ENCODE measurements around the gene RDH16. TPM values are rescaled to one million over a fixed set of nuclear protein-coding genes. Genes with fewer than 3 reads are reported as not detected.
A peak's percentile ranks its signal among the peaks of the same experiment; 100 is the strongest.
"Not testable (repeated sequence)": the region's sequence is repeated elsewhere in the genome, so short reads cannot be mapped to it uniquely, and the experiment has no call there.

The RDH16 gene
- total RNA-seq, 2 donors from 2014 or later = 0.18 to 0.28 TPM

DNA sequence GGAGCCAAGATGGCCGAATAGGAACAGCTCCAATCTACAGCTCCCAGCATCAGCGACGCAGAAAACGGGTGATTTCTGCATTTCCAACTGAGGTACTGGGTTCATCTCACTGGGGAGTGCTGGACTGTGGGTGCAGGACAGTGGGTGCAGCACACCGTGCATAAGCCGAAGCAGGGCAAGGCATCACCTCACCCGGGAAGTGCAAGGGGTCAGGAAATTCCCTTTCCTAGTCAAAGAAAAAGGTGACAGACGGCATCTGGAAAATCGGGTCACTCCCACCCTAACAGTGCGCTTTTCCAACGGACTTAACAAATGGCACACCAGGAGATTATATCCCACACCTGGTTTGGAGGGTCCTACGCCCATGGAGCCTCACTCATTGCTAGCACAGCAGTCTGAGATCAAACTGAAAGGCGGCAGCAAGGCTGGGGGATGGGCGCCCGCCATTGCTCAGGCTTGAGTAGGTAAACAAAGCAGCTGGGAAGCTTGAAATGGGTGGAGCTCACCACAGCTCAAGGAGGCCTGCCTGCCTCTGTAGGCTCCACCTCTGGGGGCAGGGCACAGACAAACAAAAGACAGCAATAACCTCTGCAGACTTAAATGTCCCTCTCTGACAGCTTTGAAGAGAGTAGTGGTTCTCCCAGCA is 8.7 kb upstream of the RDH16 start:
- DNase-seq = peak in 1 of 2 donors; percentile 28
- intact Hi-C loops (cut with DNase I, micrococcal nuclease); ATAC-seq: not testable (repeated sequence)

DNA sequence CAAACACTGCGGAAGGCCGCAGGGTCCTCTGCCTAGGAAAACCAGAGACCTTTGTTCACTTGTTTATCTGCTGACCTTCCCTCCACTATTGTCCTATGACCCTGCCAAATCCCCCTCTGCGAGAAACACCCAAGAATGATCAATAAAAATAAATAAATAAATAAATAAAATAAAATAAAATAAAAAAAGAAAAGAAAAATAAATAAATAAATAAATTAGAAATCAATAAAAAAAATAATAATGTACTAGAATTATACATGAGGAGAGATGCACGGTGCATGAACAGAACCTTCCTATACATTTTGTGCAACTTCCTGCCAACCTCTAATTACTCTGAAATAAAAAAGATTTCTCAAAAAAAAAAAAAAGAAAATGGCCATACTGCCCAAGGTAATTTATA is 7.7 kb upstream of the RDH16 start:
- intact Hi-C loops (cut with DNase I, micrococcal nuclease); ATAC-seq; DNase-seq: not testable (repeated sequence)

DNA sequence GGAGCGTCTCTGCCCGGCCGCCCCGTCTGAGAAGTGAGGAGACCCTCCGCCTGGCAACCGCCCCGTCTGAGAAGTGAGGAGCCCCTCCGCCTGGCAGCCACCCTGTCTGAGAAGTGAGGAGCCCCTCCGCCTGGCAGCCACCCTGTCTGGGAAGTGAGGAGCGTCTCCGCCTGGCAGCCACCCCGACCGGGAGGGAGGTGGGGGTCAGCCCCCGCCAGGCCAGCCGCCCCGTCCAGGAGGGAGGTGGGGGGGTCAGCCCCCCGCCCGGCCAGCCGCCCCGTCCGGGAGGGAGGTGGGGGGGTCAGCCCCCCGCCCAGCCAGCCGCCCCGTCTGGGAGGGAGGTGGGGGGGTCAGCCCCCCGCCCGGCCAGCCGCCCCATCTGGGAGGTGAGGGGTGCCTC is 6.1 kb upstream of the RDH16 start:
- DNase-seq; intact Hi-C loops (cut with DNase I, micrococcal nuclease); ATAC-seq: not testable (repeated sequence)

DNA sequence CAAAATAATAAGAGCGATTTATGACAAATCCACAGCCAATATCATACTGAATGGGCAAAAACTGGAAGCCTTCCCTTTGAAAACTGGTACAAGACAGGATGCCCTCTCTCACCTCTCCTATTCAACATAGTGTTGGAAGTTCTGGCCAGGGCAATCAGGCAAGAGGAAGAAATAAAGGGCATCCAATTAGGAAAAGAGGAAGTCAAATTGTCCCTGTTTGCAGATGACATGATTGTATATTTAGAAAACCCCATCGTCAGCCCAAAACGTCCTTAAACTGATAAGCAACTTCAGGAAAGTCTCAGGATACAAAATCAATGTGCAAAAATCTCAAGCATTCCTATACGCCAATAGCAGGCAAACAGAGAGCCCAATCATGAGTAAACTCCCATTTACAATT is 4.8 kb upstream of the RDH16 start:
- intact Hi-C loops (cut with DNase I, micrococcal nuclease); ATAC-seq: not testable (repeated sequence)

DNA sequence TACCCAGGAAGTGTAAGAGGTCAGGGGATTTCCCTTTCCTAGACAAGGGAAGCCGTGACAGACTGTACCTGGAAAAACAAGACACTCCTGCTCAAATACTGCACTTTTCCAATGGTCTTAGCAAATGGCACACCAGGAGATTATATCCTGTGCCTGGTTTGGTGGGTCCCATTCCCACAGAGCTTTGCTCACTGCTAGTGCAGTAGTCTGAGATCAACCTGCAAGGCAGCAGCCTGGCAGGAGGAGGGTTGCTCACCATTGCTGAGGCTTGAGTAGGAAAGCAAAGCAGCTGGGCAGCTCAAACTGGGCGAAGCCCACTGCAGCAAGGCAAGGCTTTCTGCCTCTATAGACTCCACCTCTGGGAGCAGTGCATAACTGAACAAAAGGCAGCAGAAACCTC is 1.0 kb upstream of the RDH16 start:
- intact Hi-C loops (cut with DNase I, micrococcal nuclease) = no loop called here
- DNase-seq (no peak), ATAC-seq (no peak)

More for the DNA sequence above, 4.8 kb upstream of the RDH16 start:
- not testable (repeated sequence) for DNase-seq

DNA sequence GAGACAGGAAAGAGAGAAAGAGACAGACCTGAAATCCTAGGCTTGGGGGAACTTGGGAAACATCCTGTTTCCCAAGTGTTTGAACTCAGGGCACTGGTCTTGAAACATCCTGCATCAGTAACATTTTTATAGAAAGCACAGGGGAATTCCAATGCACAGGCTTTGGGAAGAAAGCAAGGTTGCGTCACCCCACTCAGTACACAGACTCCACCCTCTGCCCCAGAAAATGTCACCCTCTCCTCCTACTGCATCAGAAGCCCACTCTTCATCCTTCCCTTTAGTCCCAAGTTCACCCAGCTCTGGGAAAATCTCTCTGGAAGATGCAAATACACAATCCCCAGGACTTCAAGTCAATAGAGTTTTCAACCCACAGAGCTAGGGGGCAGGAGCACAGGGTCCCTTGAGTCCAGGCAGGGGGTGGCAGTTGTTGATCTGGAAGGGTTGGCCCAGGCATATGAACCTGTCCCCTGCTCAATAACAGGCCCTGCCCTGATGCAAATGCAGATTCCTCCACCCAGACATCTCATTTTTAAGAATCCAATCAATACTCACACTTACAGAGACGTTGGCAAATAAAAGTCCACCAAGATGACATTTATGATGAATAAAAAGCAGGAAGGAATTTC is 1.7 kb downstream of the RDH16 start:
- intact Hi-C loops (cut with DNase I, micrococcal nuclease) = no loop called here
- ATAC-seq (no peak), DNase-seq (no peak)

DNA sequence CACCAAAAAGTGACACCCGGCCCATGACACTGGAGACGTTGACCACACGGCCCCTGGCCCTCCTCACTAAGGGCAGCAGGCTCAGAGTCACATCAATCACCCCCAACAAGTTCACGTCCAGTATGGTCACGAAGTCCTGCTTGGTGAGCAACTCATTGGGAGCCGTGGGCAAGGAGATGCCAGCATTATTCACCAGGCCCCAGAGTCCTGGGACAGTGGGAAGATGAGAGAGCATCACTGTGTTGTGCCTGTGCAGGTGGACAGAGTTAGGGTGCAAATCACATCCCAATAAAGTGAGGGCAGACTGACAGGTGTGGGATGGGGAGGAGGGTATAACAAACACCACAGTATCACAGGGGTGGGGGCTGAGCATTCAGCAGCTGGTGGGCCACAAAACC is 2.5 kb downstream of the RDH16 start:
- ATAC-seq = no peak
- intact Hi-C loops (cut with DNase I, micrococcal nuclease) = no loop called here

DNA sequence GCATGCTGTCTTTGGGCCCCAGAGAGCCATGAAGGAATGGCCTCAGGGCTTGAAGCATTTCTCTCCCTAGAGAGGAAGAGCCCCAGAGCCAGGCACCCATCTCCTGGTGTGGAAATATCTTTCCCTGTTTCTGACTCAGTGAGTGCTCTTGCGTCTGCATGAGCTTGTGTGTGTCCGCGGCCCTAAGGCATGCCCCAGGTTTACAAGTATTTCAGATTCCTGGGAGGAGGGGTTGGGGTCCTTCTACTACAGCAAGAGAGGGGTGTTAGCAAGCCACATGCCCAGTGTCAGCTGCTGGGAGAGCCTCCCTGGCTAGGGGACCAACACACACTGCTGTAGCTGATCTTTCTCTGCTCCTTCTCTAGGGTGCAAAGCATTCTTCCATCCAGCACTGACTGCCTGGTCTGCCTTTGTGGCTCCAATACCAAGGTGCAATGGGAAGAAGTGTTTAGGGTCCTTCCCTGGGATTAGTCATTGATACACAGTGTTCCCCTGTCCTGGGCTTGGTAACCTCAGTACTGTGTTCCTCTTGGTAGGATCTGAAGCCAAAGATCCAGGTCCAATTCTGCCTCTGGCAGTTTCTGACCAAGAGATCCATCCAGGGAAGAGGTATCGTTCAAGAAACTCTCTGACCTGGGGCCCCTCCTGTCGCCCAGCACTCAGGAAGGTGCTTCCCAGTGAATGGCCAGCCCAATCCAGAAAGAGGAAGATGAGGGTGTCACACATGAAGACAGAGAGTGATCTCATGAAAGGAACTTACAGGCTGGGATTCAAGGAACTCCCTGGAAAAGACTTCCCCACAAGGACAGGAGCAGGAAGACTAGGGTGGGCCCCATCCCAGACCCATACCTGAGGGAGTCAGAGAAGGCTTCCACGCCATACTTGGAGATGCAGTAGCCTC is 3.1 kb downstream of the RDH16 start:
- intact Hi-C loops (cut with DNase I, micrococcal nuclease) = no loop called here
- ATAC-seq = no peak
- DNase-seq = no peak

More for the DNA sequence above, 2.5 kb downstream of the RDH16 start:
- no peak for DNase-seq

DNA sequence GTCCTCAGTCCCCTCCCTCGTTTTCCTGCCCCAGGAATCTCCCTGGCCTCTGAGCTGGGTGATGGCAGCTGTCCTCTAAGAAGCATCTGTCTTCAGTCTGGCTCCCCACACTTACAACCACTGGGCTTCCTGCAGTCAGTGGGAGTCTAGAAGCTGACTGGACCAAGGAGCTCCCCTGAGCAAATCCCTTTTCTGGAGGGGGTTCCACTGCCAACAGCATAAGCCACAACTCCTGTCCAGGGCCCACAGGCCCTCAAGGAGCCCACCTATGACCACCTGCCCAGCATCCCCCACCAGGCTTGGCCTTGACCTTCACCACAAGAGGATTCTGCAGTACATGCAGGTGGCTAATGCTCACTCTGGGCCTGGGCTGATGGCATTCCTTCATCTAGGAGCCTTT is 4.1 kb downstream of the RDH16 start:
- ATAC-seq (no peak), DNase-seq (no peak)
- intact Hi-C loops (cut with DNase I, micrococcal nuclease) = no loop called here

DNA sequence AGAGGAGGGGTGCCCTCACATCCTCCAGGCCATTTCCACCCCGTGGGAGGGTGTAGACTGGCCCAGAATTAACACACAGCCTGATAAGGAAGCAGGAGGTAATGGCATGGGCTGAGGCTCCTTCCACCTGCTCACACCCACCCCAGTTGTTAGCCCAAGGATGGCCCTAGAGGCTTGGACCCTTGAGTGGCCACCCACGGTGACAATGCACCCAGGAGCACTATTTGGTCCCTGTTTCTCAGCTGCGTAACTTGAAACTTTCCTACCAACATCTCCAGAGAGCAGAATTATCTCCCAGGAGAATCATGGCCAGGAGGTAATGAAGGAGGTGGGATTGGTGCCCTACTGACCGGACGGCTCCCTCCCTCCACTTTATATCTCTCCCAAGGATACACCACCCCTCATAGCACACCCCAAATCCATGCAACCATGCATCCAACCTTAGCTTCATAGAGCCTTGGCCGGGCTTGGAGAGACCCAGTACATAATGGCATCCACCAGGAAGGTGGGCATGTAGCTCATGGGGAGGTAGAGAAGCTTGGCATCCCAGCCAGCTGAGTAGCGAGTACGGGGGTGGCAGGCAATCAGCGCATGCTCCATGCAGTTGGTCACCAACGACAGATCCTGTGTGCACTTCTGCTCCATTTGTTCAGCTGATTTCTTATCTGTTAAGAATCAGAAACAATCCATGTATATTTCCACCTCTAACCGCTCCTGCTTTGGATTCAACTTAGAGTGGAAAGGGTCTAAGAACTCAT is 5.6 kb downstream of the RDH16 start:
- ATAC-seq (no peak), DNase-seq (no peak)
- intact Hi-C loops (cut with DNase I, micrococcal nuclease) = no loop called here

DNA sequence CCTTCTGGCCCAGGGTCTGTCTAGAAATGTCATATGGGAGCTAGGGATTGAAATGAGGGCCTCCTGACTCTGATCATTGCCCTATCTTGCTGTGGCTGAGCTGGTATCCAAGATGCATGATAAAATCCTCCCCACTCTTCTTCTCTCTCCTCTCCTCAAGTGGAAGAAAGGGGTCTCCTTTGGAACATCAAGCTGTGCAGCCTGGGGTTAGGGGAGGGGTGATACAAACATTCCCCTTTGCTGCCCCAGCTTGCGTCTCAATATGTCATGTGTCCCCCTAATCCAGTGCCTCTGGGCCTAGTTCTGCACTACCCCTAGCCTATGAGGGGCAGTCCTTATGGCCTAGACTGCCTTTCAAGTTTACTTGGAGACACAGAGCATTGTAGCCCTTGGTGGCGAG is 8.5 kb downstream of the RDH16 start:
- ATAC-seq = no peak
- intact Hi-C loops (cut with DNase I, micrococcal nuclease) = no loop called here
- DNase-seq = no peak

DNA sequence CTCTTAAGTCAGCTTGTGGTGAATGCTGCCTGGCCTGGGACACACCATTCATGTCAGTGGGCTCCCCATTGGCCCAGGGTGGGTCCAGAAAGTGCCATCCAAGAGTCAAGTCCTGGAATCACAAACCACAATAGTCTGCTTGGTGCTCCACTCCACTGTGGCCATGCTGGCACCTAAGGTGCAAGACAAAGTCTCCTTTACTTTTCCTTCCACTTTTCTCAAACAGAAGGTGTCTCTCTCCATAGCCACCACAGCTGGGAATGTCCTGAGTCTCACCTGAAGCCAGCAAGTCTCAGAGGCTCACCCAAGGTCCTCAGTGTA is 9.0 kb downstream of the RDH16 start:
- DNase-seq = no peak
- ATAC-seq = no peak
- intact Hi-C loops (cut with DNase I, micrococcal nuclease) = no loop called here

DNA sequence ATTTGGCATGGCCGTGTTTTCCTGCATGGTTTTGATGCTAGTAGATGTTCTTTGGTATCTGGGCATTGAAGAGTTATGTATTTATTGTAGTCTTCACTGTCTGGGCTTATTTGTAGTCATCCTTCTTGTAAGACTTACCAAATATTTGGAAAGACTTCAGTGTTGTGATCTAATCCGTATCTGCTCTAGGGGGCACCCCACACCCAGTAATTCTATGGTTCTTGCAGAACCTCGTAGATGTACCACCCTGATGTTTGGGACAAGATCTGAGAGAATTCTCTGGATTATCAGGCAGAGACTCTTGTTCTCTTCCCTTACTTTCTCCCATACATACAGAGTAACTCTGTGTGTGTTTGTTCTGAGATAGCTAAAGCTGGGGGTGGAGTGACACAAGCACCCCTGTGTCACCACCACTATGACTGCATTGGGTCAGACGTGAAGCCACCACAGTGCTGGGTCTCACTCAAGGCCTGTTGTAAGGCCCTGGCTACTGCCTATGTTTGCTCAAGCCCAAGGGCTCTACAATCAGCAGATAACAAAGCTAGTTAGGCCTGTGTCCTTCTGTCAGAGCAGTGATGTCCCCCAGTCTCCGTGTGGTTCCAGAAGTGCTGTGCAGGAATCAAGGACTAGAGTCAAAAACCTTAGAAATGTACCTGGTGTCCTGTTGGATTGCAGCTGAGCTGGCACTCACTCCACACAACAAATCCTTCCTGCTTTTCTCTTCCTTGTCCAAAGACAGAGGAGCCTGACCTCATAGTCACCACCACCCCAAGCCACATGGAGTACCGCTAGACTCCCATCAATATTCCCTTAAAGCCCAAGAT is 9.6 kb downstream of the RDH16 start:
- no peak for DNase-seq
- intact Hi-C loops (cut with DNase I, micrococcal nuclease) = no loop called here
- no peak for ATAC-seq

DNA sequence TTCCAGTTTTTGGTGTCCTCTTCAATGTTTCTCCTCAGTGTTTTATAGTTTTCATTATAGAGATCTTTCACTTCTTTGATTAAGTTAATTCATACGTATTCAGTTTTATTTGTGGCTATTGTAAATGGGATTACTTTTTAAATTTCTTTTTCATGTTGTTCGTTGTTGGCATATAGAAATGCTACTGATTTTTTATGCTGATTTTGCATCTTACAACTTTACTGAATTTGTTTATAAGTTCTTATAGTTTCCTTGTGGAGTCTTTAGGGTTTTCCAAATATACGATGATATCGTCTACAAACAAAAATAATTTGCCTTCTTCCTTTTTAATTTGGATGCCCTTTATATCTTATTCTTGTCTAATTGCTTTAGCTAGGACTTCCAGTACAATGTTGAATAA is 13.5 kb downstream of the RDH16 start:
- intact Hi-C loops (cut with DNase I, micrococcal nuclease) = no loop called here
- ATAC-seq (no peak), DNase-seq (no peak)

DNA sequence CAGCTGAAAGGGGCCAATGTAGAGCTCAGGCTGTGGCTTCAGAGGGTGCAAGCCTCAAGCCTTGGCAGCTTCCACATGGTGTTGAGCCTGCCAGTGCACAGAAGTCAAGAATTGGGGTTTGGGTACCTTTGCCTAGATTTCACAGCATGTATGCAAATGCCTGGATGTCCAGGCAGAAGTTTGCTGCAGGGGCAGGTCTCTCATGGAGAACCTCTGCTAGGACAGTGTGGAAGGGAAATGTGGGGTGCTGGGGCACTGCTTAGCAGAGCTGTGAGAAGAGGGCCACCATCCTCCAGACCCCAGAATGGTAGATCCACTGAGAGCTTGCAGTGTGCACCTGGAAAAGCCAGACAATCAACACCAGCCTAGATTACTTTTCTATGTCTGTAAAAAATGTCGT is 14.0 kb downstream of the RDH16 start:
- ATAC-seq; intact Hi-C loops (cut with DNase I, micrococcal nuclease); DNase-seq: not testable (repeated sequence)

DNA sequence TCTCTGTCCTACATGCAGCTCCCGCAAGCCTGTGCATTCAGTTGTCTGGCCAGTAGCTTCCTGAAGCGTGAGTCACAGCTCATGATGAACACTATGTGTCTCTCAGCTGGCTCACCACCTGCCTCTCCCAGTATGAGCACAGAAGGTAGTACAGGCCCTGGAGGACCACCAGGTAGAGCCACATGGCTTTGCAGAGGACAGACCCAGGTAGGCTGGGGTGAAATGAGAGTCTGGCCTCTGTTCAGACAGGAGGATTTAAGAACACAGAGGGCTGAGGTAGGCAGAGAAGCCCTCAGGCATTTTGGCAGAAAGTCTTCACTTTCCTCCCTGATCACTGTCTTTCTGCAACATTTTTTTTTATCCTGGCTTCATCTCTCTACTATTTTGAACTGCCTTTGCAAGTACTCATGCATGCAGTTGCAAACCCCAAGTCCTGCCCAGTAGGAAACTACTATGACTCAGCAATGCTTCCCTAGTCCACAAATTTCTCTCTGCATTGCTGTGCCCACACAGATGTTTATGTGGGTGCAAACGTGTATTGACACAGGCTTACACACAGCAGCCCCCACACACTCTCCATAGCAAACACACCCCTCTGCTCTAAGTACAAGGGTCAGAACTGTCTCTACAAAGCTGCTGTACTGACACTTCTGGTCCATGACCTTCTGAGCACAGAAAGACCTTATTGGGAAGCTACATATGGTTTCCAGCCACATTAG is 15.9 kb downstream of the RDH16 start:
- peak; percentile 37 for ATAC-seq
- intact Hi-C loops (cut with DNase I, micrococcal nuclease) = no loop called here

DNA sequence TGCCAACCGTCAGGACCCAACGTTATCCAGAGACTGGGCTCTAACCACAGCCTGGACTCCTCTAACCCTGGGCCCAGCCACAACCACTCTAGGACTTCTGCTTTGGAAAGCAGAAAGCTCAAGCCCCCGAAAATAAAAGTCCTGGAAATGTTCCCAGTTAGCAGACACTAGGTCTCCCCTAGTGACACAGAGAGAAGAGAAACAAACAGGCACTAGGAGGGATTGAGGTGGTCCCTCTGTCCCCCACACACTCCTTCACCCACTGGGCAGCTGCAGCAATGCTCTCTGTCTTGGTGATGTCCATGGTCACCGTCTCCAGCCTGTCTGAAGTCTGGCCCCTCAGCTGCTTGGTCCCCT is 16.5 kb downstream of the RDH16 start:
- ATAC-seq; DNase-seq; intact Hi-C loops (cut with DNase I, micrococcal nuclease): not testable (repeated sequence)

More for the DNA sequence above, 15.9 kb downstream of the RDH16 start:
- DNase-seq = no peak

DNA sequence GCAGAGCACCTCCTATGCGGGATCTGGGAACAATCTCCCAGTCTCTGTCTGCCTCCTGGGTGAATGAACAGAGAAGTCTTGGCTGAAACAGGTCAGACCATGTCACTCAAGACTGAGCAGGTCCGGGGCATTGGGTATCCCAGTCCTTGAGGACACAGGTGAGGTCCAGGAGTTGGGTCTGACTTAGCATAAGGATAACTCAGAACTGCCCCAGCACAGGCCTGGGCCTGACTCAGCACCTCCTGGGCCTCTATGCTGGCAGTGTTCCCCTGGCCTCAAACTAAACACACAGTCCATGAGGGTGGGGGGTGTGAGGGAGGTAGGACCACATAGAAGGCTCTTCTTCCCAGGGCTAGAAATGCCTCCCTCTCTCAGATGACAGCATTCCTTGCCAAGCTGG is 21.7 kb downstream of the RDH16 start:
- DNase-seq (no peak), ATAC-seq (no peak)
- intact Hi-C loops (cut with DNase I, micrococcal nuclease) = no loop called here

Data from left colon (tissue), 2 donors.